ENCODE results near the gene ZNF157.

Gene ZNF157

GRCh38 chrX:47420962-47421361 lies 50.6 kb downstream of the ZNF157 start (continued):
- TF ChIP-seq ARNTL (CRISPR knock-in tag; IDR thresholded peaks at IDR 0.05; ENCODE audit: borderline replicate concordance, low read depth) (no peak), PATZ1 (CRISPR knock-in tag; IDR thresholded peaks at IDR 0.05; ENCODE audit: borderline replicate concordance) (no peak), CSRNP3 (CRISPR knock-in tag; IDR thresholded peaks at IDR 0.05) (no peak)

- ATAC-seq = no peak
Observed at GRCh38 chrX:47422444-47422843, 52.1 kb downstream of the ZNF157 start.

More at GRCh38 chrX:47422444-47422843, 52.1 kb downstream of the ZNF157 start:
- no peak for TF ChIP-seq POU6F1 (CRISPR knock-in tag; IDR thresholded peaks at IDR 0.05; ENCODE audit: borderline replicate concordance, low read depth)
- TF ChIP-seq ZNF8 (CRISPR knock-in tag; IDR thresholded peaks at IDR 0.05) = no peak
- no peak for TF ChIP-seq RARB (CRISPR knock-in tag; IDR thresholded peaks at IDR 0.05)
- no peak for TF ChIP-seq CSDC2 (CRISPR knock-in tag; IDR thresholded peaks at IDR 0.05)
- TF ChIP-seq PATZ1 (CRISPR knock-in tag; IDR thresholded peaks at IDR 0.05; ENCODE audit: borderline replicate concordance) = no peak
- no peak for TF ChIP-seq CREB5 (CRISPR knock-in tag; IDR thresholded peaks at IDR 0.05; ENCODE audit: low read depth)
- no peak for TF ChIP-seq ARNTL (CRISPR knock-in tag; IDR thresholded peaks at IDR 0.05; ENCODE audit: borderline replicate concordance, low read depth)
- TF ChIP-seq TSHZ2 (CRISPR knock-in tag; IDR thresholded peaks at IDR 0.05) = no peak
- TF ChIP-seq ISL1 (CRISPR knock-in tag; IDR thresholded peaks at IDR 0.05) = no peak
- TF ChIP-seq TCF4 (CRISPR knock-in tag; IDR thresholded peaks at IDR 0.05; ENCODE audit: borderline replicate concordance) = no peak
- TF ChIP-seq ESRRG (CRISPR knock-in tag; IDR thresholded peaks at IDR 0.05) = no peak
- no peak for TF ChIP-seq ZC3H10 (CRISPR knock-in tag; IDR thresholded peaks at IDR 0.05)
- no peak for TF ChIP-seq PPARA (CRISPR knock-in tag; IDR thresholded peaks at IDR 0.05; ENCODE audit: borderline replicate concordance)
- no peak for TF ChIP-seq BACH2 (CRISPR knock-in tag; IDR thresholded peaks at IDR 0.05; ENCODE audit: borderline replicate concordance)
- no peak for TF ChIP-seq TOX (CRISPR knock-in tag; IDR thresholded peaks at IDR 0.05; ENCODE audit: borderline replicate concordance)
- TF ChIP-seq ZFP30 (CRISPR knock-in tag; IDR thresholded peaks at IDR 0.05) = no peak
- no peak for TF ChIP-seq ZNF70 (CRISPR knock-in tag; IDR thresholded peaks at IDR 0.05)
- TF ChIP-seq GLIS3 (CRISPR knock-in tag; IDR thresholded peaks at IDR 0.05) = no peak
- TF ChIP-seq ZNF565 (CRISPR knock-in tag; conservative IDR thresholded peaks at IDR 0.05; ENCODE audit: low read depth) = no peak
